Breast epithelium (tissue), 3 donors: Measurements from ENCODE around the gene SAMD11.

ENCODE experiments used
- CTCF ChIP-seq, 3 donors: fragments of 450-650 bp; IDR thresholded peaks; one replicate each; pipeline ENCODE4 v1.5.1; 2016 to 2017; ENCODE audit warnings: antibody characterized with exemption in 3 of 3, mild to moderate bottlenecking in 3 of 3, moderate library complexity in 3 of 3
- POLR2A ChIP-seq: fragments of 450-650 bp; IDR thresholded peaks from one replicate; pipeline ENCODE4 v1.6.1; 2016; ENCODE audit warnings: antibody characterized with exemption, mild to moderate bottlenecking, moderate library complexity

- TF ChIP-seq CTCF (IDR thresholded peaks at IDR 0.05) (no peak), POLR2A (no peak)
Observed at GRCh38 chr1:993379-993995, 69.8 kb downstream of the SAMD11 start.
